Measurements from ENCODE around the gene MAPK12. TPM values are rescaled to one million over a fixed set of nuclear protein-coding genes. Genes with fewer than 3 reads are reported as not detected.

The MAPK12 gene
- total RNA-seq, 2 experiments from 2014 or later = 9.1 to 9.7 TPM

GRCh38 chr22:50304528-50305392 is 43.3 kb upstream of the MAPK12 start:
- CTCF ChIA-PET = interaction anchor here (1.1 to 1.2 kb wide), 2 partner anchors 29 to 64 kb away, joined by 3 read pairs; no protein-coding TSS in a partner anchor
- no peak for DNase-seq
- Mint-ChIP-seq H3K36me3 (no peaks in the 10 kb centered on the region), H3K4me1 (ENCODE audit: low read depth) (peaks cover 6% of the 10 kb centered on the region), H3K27me3 (peaks cover 17% of the 10 kb centered on the region), H3K27ac (no peak overlapping the region), H3K9me3 (no peaks in the 10 kb centered on the region), H3K4me3 (no peak overlapping the region)
- POLR2A ChIA-PET = no interaction called here
- intact Hi-C loops (cut with micrococcal nuclease) = no loop called here

GRCh38 chr22:50303848-50304527 is 42.5 kb upstream of the MAPK12 start:
- Mint-ChIP-seq H3K36me3 (no peaks in the 10 kb centered on the region), H3K4me1 (ENCODE audit: low read depth) (peaks cover 6% of the 10 kb centered on the region), H3K4me3 (no peak overlapping the region), H3K27ac (no peak overlapping the region), H3K9me3 (no peaks in the 10 kb centered on the region), H3K27me3 (peaks cover 17% of the 10 kb centered on the region)
- POLR2A ChIA-PET = no interaction called here
- CTCF ChIA-PET = interaction anchor here (0.9 to 1.2 kb wide), 3 partner anchors 23 to 63 kb away, joined by 3 read pairs; no protein-coding TSS in a partner anchor
- DNase-seq = no peak
- intact Hi-C loops (cut with micrococcal nuclease) = no loop called here

GRCh38 chr22:50303515-50303847 is 42.0 kb upstream of the MAPK12 start:
- ChIA-PET CTCF (interaction anchor here (0.9 kb wide), 2 partner anchors 24 to 27 kb away, joined by 3 read pairs; no protein-coding TSS in a partner anchor), POLR2A (no interaction called here)
- H3K36me3 Mint-ChIP-seq = no peaks in the 10 kb centered on the region
- H3K4me1 Mint-ChIP-seq (ENCODE audit: low read depth) = peaks cover 6% of the 10 kb centered on the region
- H3K27me3 Mint-ChIP-seq = peaks cover 15% of the 10 kb centered on the region
- intact Hi-C loops (cut with micrococcal nuclease) = no loop called here
- no peak overlapping the region for H3K4me3 Mint-ChIP-seq
- no peak for DNase-seq
- no peaks in the 10 kb centered on the region for H3K9me3 Mint-ChIP-seq
- H3K27ac Mint-ChIP-seq = no peak overlapping the region

- peaks cover 15% of the 10 kb centered on the region for H3K27me3 Mint-ChIP-seq
- no peaks in the 10 kb centered on the region for H3K9me3 Mint-ChIP-seq
- no peak for DNase-seq
- CTCF ChIA-PET = interaction anchor here (1.4 to 1.5 kb wide), 2 partner anchors 24 to 26 kb away, joined by 4 to 5 read pairs; partner anchors contain the start of gene DENND6B
- POLR2A ChIA-PET = no interaction called here
- H3K4me3 Mint-ChIP-seq = no peak overlapping the region
- H3K36me3 Mint-ChIP-seq = no peaks in the 10 kb centered on the region
- intact Hi-C loops (cut with micrococcal nuclease) = no loop called here
- H3K27ac Mint-ChIP-seq = no peak overlapping the region
- peaks cover 6% of the 10 kb centered on the region for H3K4me1 Mint-ChIP-seq (ENCODE audit: low read depth)
Measured at GRCh38 chr22:50302564-50302963, 41.1 kb upstream of the MAPK12 start.

GRCh38 chr22:50302041-50302541 is 40.6 kb upstream of the MAPK12 start:
- H3K4me1 Mint-ChIP-seq (ENCODE audit: low read depth) = peaks cover 6% of the 10 kb centered on the region
- no peaks in the 10 kb centered on the region for H3K36me3 Mint-ChIP-seq
- H3K4me3 Mint-ChIP-seq = no peak overlapping the region
- no peak for DNase-seq
- no peaks in the 10 kb centered on the region for H3K9me3 Mint-ChIP-seq
- ChIA-PET POLR2A (no interaction called here), CTCF (interaction anchor here (1.4 to 1.5 kb wide), 2 partner anchors 25 to 26 kb away, joined by 4 to 5 read pairs; partner anchors contain the start of gene DENND6B)
- intact Hi-C loops (cut with micrococcal nuclease) = no loop called here
- no peak overlapping the region for H3K27ac Mint-ChIP-seq
- peaks cover 15% of the 10 kb centered on the region for H3K27me3 Mint-ChIP-seq

- DNase-seq = no peak
- ChIA-PET POLR2A (no interaction called here), CTCF (interaction anchor here (1.4 to 1.5 kb wide), 2 partner anchors 25 kb away, joined by 4 to 5 read pairs; partner anchors contain the start of gene DENND6B)
- peaks cover 6% of the 10 kb centered on the region for H3K4me1 Mint-ChIP-seq (ENCODE audit: low read depth)
- H3K4me3 Mint-ChIP-seq = no peak overlapping the region
- intact Hi-C loops (cut with micrococcal nuclease) = no loop called here
- H3K36me3 Mint-ChIP-seq = no peaks in the 10 kb centered on the region
- no peak overlapping the region for H3K27ac Mint-ChIP-seq
- peaks cover 15% of the 10 kb centered on the region for H3K27me3 Mint-ChIP-seq
- H3K9me3 Mint-ChIP-seq = no peaks in the 10 kb centered on the region
Measured at GRCh38 chr22:50301581-50301991, 40.1 kb upstream of the MAPK12 start.

- H3K4me3 Mint-ChIP-seq = no peak overlapping the region
- ChIA-PET POLR2A (no interaction called here), CTCF (interaction anchor here (1.6 kb wide), 1 partner anchor 24 kb away, joined by 8 read pairs; no protein-coding TSS in a partner anchor)
- H3K4me1 Mint-ChIP-seq (ENCODE audit: low read depth) = no peaks in the 10 kb centered on the region
- H3K9me3 Mint-ChIP-seq = no peaks in the 10 kb centered on the region
- H3K27me3 Mint-ChIP-seq = peaks cover 9% of the 10 kb centered on the region
- no peak overlapping the region for H3K27ac Mint-ChIP-seq
- DNase-seq = no peak
- H3K36me3 Mint-ChIP-seq = no peaks in the 10 kb centered on the region
- intact Hi-C loops (cut with micrococcal nuclease) = no loop called here
Measured at GRCh38 chr22:50300620-50301257, 39.3 kb upstream of the MAPK12 start.

GRCh38 chr22:50299785-50300619 is 38.5 kb upstream of the MAPK12 start:
- ChIA-PET CTCF (interaction anchor here (1.6 kb wide), 1 partner anchor 23 kb away, joined by 8 read pairs; no protein-coding TSS in a partner anchor), POLR2A (no interaction called here)
- Mint-ChIP-seq H3K27me3 (peaks cover 7% of the 10 kb centered on the region), H3K4me1 (ENCODE audit: low read depth) (no peaks in the 10 kb centered on the region), H3K27ac (no peak overlapping the region), H3K9me3 (no peaks in the 10 kb centered on the region), H3K4me3 (no peak overlapping the region), H3K36me3 (no peaks in the 10 kb centered on the region)
- no peak for DNase-seq
- intact Hi-C loops (cut with micrococcal nuclease) = no loop called here

- ChIA-PET POLR2A (no interaction called here), CTCF (interaction anchor here (1.6 kb wide), 1 partner anchor 23 kb away, joined by 8 read pairs; no protein-coding TSS in a partner anchor)
- intact Hi-C loops (cut with micrococcal nuclease) = no loop called here
- Mint-ChIP-seq H3K27me3 (peaks cover 5% of the 10 kb centered on the region), H3K27ac (no peak overlapping the region), H3K4me1 (ENCODE audit: low read depth) (no peaks in the 10 kb centered on the region), H3K36me3 (no peaks in the 10 kb centered on the region), H3K9me3 (no peaks in the 10 kb centered on the region), H3K4me3 (no peak overlapping the region)
- DNase-seq = no peak
Measured at GRCh38 chr22:50298937-50299784, 37.7 kb upstream of the MAPK12 start.

- DNase-seq = no peak
- Mint-ChIP-seq H3K27ac (no peak overlapping the region), H3K9me3 (no peaks in the 10 kb centered on the region), H3K4me1 (ENCODE audit: low read depth) (no peaks in the 10 kb centered on the region), H3K36me3 (no peaks in the 10 kb centered on the region), H3K27me3 (peaks cover 5% of the 10 kb centered on the region), H3K4me3 (no peak overlapping the region)
- ChIA-PET POLR2A (no interaction called here), CTCF (no interaction called here)
- intact Hi-C loops (cut with micrococcal nuclease) = no loop called here
Measured at GRCh38 chr22:50298266-50298637, 36.8 kb upstream of the MAPK12 start.

Data from activated CD4-positive, alpha-beta memory T cell treated with anti-CD3 and anti-CD28 coated beads for 36 hours (primary cell).